Endothelial cell of umbilical vein (primary cell): ENCODE data around the gene PIK3R6.

Source experiments
- CTCF ChIP-seq, 2 donors: IDR thresholded peaks; 1 replicate in 1 of 2; 2 replicates in 1 of 2; pipeline ENCODE4 v1.5.1; 2011; ENCODE audit warnings: low read length in 2 of 2, mild to moderate bottlenecking in 2 of 2, moderate library complexity in 2 of 2, control low read depth in 1 of 2, inconsistent platforms in 1 of 2, low read depth in 1 of 2; ENCODE audit not compliant: insufficient read depth in 1 of 2; ENCODE audit errors: extremely low read depth in 1 of 2
- EZH2 ChIP-seq: IDR thresholded peaks from 2 replicates; pipeline ENCODE4 v1.6.1; 2012; ENCODE audit warnings: borderline replicate concordance, low read depth, mild to moderate bottlenecking, moderate library complexity, low read length, inconsistent platforms; ENCODE audit not compliant: severe bottlenecking
- MAX ChIP-seq: IDR thresholded peaks from 2 replicates; pipeline ENCODE4 v1.6.1; 2011; ENCODE audit not compliant: insufficient read depth, insufficient read length
- POLR2A ChIP-seq: IDR thresholded peaks from 2 replicates; pipeline ENCODE4 v1.6.1; 2012; ENCODE audit warnings: low read depth, mild to moderate bottlenecking, control low read depth, low read length

GRCh38 chr17:8818654-8819330 is 48.7 kb downstream of the PIK3R6 start:
- TF ChIP-seq CTCF (IDR thresholded peaks at IDR 0.05; ENCODE audit: extremely low read depth in 1 of 2, insufficient read depth in 1 of 2, low read depth in 1 of 2, low read length in 2 of 2) (no peak), POLR2A (no peak), MAX (no peak), EZH2 (no peak)
